ENCODE data around the gene PKDREJ.

DNA sequence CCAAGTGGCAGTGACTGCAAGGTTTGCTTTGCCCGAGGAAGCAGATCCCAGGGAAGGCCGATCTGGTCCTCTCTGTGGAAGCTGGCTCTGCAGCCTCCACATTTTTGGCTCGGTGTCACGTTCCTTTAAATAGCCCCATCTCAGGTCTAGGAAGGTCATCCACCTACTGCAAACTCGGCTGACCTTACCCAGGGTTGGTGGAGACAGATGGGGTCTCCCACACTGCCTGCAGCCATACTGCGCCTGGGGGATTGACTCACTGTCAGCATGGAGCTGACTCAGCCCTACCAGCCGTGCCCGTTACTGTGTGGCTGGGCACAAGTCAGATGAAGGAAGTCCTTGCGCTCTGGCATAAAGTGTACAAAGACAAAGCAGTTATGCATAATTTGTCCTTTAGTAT, 29.9 kb downstream of the PKDREJ start:
- TF ChIP-seq, protein P1, sequence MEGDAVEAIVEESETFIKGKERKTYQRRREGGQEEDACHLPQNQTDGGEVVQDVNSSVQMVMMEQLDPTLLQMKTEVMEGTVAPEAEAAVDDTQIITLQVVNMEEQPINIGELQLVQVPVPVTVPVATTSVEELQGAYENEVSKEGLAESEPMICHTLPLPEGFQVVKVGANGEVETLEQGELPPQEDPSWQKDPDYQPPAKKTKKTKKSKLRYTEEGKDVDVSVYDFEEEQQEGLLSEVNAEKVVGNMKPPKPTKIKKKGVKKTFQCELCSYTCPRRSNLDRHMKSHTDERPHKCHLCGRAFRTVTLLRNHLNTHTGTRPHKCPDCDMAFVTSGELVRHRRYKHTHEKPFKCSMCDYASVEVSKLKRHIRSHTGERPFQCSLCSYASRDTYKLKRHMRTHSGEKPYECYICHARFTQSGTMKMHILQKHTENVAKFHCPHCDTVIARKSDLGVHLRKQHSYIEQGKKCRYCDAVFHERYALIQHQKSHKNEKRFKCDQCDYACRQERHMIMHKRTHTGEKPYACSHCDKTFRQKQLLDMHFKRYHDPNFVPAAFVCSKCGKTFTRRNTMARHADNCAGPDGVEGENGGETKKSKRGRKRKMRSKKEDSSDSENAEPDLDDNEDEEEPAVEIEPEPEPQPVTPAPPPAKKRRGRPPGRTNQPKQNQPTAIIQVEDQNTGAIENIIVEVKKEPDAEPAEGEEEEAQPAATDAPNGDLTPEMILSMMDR (conservative IDR thresholded peaks at IDR 0.05), result no peak
- TF ChIP-seq ZFX (IDR thresholded peaks at IDR 0.05), result no peak
